K562 (cell line): ENCODE data around the gene CSF2. TPM values are rescaled to one million over a fixed set of nuclear protein-coding genes. Genes with fewer than 3 reads are reported as not detected.
A peak's percentile ranks its signal among the peaks of the same experiment; 100 is the strongest.

ENCODE experiments used
- ETV6 ChIP-seq, 3 experiments: fragments of 150-350 bp in 1 of 3; sonication (generic) in 1 of 3; formaldehyde crosslinking in 1 of 3; IDR thresholded peaks; 2 replicates each; pipeline versions ENCODE4 v1.6.1 to v1.8.0; 2014 to 2022; ENCODE audit warnings: borderline replicate concordance in 2 of 3, low read depth in 2 of 3, antibody characterized with exemption in 1 of 3, low read length in 1 of 3, mild to moderate bottlenecking in 1 of 3, missing genetic modification reagents in 1 of 3
- GATAD2B ChIP-seq: fragments of 450-650 bp; IDR thresholded peaks from 2 replicates; pipeline ENCODE4 v1.6.1; 2017; ENCODE audit warnings: mild to moderate bottlenecking, borderline replicate concordance
- HCFC1 ChIP-seq: IDR thresholded peaks from 2 replicates; pipeline ENCODE4 v1.6.1; 2012; ENCODE audit warnings: low read depth, low read length, improper control_type of control experiment
- IFI16 ChIP-seq: fragments of 250-450 bp; sonication (Bioruptor Pico); IDR thresholded peaks from 2 replicates; pipeline ENCODE4 v2.1.2; 2022; ENCODE audit warnings: mild to moderate bottlenecking, inconsistent platforms
- NBN ChIP-seq: fragments of 450-650 bp; IDR thresholded peaks from 2 replicates; pipeline ENCODE4 v1.6.1; 2016; ENCODE audit warnings: low read depth, mild to moderate bottlenecking
- SIRT6 ChIP-seq: IDR thresholded peaks from one replicate; pipeline ENCODE4 v1.6.1; 2012; ENCODE audit warnings: low read depth, mild to moderate bottlenecking, control low read depth, inconsistent platforms, low read length, moderate library complexity
- SRF ChIP-seq, 2 experiments: fragments of 250-450, 450-650 bp in 1 of 2; sonication (Bioruptor Pico) in 1 of 2; sonication (generic) in 1 of 2; formaldehyde crosslinking; IDR thresholded peaks; 2 replicates each; pipeline versions ENCODE4 v1.5.0 to v1.5.1; 2020 to 2022; ENCODE audit warnings: mild to moderate bottlenecking in 1 of 2, missing genetic modification reagents in 1 of 2
- TCF7 ChIP-seq: sonication (generic); IDR thresholded peaks from 2 replicates; pipeline ENCODE4 v1.6.1; 2016; ENCODE audit warnings: antibody characterized with exemption, borderline replicate concordance
- TCF7L2 ChIP-seq: fragments of 150-350 bp; IDR thresholded peaks from 2 replicates; pipeline ENCODE4 v1.6.1; 2016; ENCODE audit warnings: low read depth, mild to moderate bottlenecking, low read length, moderate library complexity
- WHSC1 ChIP-seq: IDR thresholded peaks from one replicate; pipeline ENCODE4 v1.6.1; 2012; ENCODE audit warnings: low read length, control low read depth, inconsistent platforms
- ZNF23 ChIP-seq: fragments of 250-450 bp; sonication (Bioruptor Pico); IDR thresholded peaks from 2 replicates; pipeline ENCODE4 v1.4.0; 2020; ENCODE audit warnings: mild to moderate bottlenecking
- ZNF384 ChIP-seq: IDR thresholded peaks from 2 replicates; pipeline ENCODE4 v1.6.1; 2012; ENCODE audit warnings: low read depth, low read length, improper control_type of control experiment
- polyA plus RNA-seq, 8 experiments: library from polyadenylated mRNA; depleted of rRNA in 4 of 8; stranded (reverse) in 5 of 8; unstranded in 3 of 8; fragments of >200 nt; fragmentation: Nextera tagmentation in 2 of 8; fragmentation: Illumina TruSeq in 1 of 8; extraction: Ambion mirVana in 2 of 8; extraction: Trizol in 1 of 8; gene quantifications; 2 replicates each; pipeline versions ENCODE4 v1.2.1 to v1.2.3, GENCODE V29; 2011 to 2014; ENCODE audit warnings: inconsistent platforms in 1 of 8, missing spikeins in 1 of 8
- total RNA-seq, 7 experiments: library from RNA; depleted of rRNA in 6 of 7; stranded (reverse); fragments of >200 nt in 6 of 7; fragmentation: Illumina TruSeq in 2 of 7; extraction: Trizol in 2 of 7; gene quantifications; 2 replicates each; pipeline versions ENCODE4 v1.2.1 to v1.2.3, GENCODE V29; 2011 to 2021; ENCODE audit warnings: low replicate concordance in 1 of 7
- TF ChIP-seq, protein P1 (sequence below): fragments of 450-650 bp; IDR thresholded peaks from 2 replicates; pipeline ENCODE4 v1.6.1; 2016; ENCODE audit warnings: borderline replicate concordance
- TF ChIP-seq, protein P2 (sequence below): sonication (generic); formaldehyde crosslinking; IDR thresholded peaks from 2 replicates; pipeline ENCODE4 v1.8.1; 2022; ENCODE audit warnings: missing genetic modification reagents
- TF ChIP-seq, protein P3 (sequence below): sonication (generic); formaldehyde crosslinking; IDR thresholded peaks from 2 replicates; pipeline ENCODE4 v1.8.1; 2023; ENCODE audit warnings: mild to moderate bottlenecking, missing genetic modification reagents
- TF ChIP-seq, protein P4 (sequence below): fragments of 250-450 bp; sonication (Bioruptor Pico); IDR thresholded peaks from 2 replicates; pipeline ENCODE4 v1.5.0; 2022; ENCODE audit warnings: mild to moderate bottlenecking
- TF ChIP-seq, protein P5 (sequence below): fragments of 450-650 bp; formaldehyde crosslinking; IDR thresholded peaks from 2 replicates; pipeline ENCODE4 v1.4.0; 2020; ENCODE audit warnings: mild to moderate bottlenecking, moderate library complexity

Gene CSF2
- total and polyA plus RNA-seq, 9 of the 15 experiments (the other 6 are each of a cell fraction or from before 2014, with no cell fraction given) = 0.25 to 0.29 TPM; not detected in 7

DNA sequence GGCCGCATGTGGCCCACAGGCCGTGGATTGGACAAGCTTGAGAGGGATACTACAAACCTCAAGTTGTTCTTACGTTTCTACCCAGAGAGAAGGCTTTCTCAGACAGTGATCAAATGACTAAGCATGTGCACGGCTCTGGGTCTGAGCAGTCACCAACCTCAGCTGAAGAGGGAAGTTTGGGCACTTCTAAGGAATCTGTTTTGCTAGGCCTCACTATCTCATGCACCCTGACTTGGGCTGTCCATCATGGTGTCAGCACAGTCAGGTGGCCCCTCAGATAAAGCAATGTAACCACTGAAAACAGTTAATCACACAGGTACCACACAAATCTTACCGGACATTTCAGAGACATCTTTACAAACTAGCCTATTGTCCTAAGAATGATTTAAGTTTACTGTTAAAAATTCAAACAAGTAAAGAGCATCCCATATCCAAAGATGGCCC lies 24.6 kb downstream of the CSF2 start (continued):
- TF ChIP-seq, protein P1, sequence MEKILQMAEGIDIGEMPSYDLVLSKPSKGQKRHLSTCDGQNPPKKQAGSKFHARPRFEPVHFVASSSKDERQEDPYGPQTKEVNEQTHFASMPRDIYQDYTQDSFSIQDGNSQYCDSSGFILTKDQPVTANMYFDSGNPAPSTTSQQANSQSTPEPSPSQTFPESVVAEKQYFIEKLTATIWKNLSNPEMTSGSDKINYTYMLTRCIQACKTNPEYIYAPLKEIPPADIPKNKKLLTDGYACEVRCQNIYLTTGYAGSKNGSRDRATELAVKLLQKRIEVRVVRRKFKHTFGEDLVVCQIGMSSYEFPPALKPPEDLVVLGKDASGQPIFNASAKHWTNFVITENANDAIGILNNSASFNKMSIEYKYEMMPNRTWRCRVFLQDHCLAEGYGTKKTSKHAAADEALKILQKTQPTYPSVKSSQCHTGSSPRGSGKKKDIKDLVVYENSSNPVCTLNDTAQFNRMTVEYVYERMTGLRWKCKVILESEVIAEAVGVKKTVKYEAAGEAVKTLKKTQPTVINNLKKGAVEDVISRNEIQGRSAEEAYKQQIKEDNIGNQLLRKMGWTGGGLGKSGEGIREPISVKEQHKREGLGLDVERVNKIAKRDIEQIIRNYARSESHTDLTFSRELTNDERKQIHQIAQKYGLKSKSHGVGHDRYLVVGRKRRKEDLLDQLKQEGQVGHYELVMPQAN = no peak
- no peak for TF ChIP-seq TCF7L2
- TF ChIP-seq, protein P2, sequence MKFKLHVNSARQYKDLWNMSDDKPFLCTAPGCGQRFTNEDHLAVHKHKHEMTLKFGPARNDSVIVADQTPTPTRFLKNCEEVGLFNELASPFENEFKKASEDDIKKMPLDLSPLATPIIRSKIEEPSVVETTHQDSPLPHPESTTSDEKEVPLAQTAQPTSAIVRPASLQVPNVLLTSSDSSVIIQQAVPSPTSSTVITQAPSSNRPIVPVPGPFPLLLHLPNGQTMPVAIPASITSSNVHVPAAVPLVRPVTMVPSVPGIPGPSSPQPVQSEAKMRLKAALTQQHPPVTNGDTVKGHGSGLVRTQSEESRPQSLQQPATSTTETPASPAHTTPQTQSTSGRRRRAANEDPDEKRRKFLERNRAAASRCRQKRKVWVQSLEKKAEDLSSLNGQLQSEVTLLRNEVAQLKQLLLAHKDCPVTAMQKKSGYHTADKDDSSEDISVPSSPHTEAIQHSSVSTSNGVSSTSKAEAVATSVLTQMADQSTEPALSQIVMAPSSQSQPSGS (CRISPR knock-in tag) = no peak
- TF ChIP-seq, protein P3, sequence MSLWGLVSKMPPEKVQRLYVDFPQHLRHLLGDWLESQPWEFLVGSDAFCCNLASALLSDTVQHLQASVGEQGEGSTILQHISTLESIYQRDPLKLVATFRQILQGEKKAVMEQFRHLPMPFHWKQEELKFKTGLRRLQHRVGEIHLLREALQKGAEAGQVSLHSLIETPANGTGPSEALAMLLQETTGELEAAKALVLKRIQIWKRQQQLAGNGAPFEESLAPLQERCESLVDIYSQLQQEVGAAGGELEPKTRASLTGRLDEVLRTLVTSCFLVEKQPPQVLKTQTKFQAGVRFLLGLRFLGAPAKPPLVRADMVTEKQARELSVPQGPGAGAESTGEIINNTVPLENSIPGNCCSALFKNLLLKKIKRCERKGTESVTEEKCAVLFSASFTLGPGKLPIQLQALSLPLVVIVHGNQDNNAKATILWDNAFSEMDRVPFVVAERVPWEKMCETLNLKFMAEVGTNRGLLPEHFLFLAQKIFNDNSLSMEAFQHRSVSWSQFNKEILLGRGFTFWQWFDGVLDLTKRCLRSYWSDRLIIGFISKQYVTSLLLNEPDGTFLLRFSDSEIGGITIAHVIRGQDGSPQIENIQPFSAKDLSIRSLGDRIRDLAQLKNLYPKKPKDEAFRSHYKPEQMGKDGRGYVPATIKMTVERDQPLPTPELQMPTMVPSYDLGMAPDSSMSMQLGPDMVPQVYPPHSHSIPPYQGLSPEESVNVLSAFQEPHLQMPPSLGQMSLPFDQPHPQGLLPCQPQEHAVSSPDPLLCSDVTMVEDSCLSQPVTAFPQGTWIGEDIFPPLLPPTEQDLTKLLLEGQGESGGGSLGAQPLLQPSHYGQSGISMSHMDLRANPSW (CRISPR knock-in tag) = no peak
- no peak for TF ChIP-seq ZNF23
- TF ChIP-seq ETV6 (IDR thresholded peaks at IDR 0.05; ENCODE audit: borderline replicate concordance in 1 of 2, low read depth in 2 of 2, low read length in 1 of 2) = peak in 1 of 2 experiments; percentile 83; a peak in 2 of 4 replicates
- no peak for TF ChIP-seq ETV6 (CRISPR knock-in tag; IDR thresholded peaks at IDR 0.05; ENCODE audit: borderline replicate concordance)
- TF ChIP-seq, protein P4, sequence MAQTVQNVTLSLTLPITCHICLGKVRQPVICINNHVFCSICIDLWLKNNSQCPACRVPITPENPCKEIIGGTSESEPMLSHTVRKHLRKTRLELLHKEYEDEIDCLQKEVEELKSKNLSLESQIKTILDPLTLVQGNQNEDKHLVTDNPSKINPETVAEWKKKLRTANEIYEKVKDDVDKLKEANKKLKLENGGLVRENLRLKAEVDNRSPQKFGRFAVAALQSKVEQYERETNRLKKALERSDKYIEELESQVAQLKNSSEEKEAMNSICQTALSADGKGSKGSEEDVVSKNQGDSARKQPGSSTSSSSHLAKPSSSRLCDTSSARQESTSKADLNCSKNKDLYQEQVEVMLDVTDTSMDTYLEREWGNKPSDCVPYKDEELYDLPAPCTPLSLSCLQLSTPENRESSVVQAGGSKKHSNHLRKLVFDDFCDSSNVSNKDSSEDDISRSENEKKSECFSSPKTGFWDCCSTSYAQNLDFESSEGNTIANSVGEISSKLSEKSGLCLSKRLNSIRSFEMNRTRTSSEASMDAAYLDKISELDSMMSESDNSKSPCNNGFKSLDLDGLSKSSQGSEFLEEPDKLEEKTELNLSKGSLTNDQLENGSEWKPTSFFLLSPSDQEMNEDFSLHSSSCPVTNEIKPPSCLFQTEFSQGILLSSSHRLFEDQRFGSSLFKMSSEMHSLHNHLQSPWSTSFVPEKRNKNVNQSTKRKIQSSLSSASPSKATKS (CRISPR knock-in tag) = no peak
- TF ChIP-seq WHSC1 = no peak
- peak; percentile 93; the same call in 1 of the 2 replicates for TF ChIP-seq NBN
- TF ChIP-seq HCFC1 = no peak
- TF ChIP-seq SRF (CRISPR knock-in tag; IDR thresholded peaks at IDR 0.05) = peak in 1 of 2 experiments; percentile 15; a peak in 2 of 4 replicates
- no peak for TF ChIP-seq SIRT6
- TF ChIP-seq IFI16 (CRISPR knock-in tag) = no peak
- TF ChIP-seq ZNF384 = 0 out of 2 replicates have a peak, but pooled peaks have one; percentile 29
- TF ChIP-seq, protein P5, sequence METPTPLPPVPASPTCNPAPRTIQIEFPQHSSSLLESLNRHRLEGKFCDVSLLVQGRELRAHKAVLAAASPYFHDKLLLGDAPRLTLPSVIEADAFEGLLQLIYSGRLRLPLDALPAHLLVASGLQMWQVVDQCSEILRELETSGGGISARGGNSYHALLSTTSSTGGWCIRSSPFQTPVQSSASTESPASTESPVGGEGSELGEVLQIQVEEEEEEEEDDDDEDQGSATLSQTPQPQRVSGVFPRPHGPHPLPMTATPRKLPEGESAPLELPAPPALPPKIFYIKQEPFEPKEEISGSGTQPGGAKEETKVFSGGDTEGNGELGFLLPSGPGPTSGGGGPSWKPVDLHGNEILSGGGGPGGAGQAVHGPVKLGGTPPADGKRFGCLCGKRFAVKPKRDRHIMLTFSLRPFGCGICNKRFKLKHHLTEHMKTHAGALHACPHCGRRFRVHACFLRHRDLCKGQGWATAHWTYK = peak; percentile 94
- TF ChIP-seq GATAD2B = peak; percentile 90
- peak; percentile 91 for TF ChIP-seq TCF7
